GM06990 (cell line): ENCODE measurements around the gene OR12D2.
"Not testable (repeated sequence)": the region's sequence is repeated elsewhere in the genome, so short reads cannot be mapped to it uniquely, and the experiment has no call there.

Experiments
- DNase-seq: peaks from one replicate; pipeline ENCODE4 v3.0.0-alpha.2; 2011; ENCODE audit not compliant: insufficient read length; ENCODE audit errors: extremely low read depth
- H3K27me3 ChIP-seq: replicated peaks from 2 replicates; pipeline ENCODE4 v1.6.0; 2011; ENCODE audit warnings: low read length; ENCODE audit not compliant: control insufficient read depth, insufficient read depth
- H3K36me3 ChIP-seq: 2 replicates; pipeline ENCODE4 v1.5.1; 2011; ENCODE audit warnings: low read length; ENCODE audit not compliant: control insufficient read depth, insufficient read depth
- H3K4me3 ChIP-seq: replicated peaks from 2 replicates; pipeline ENCODE4 v1.5.1; 2011; ENCODE audit warnings: low read depth, mild to moderate bottlenecking, control low read depth, low read length
- CTCF ChIP-seq: IDR thresholded peaks from 2 replicates; pipeline ENCODE4 v1.5.1; 2011; ENCODE audit warnings: low read length, control low read depth, mild to moderate bottlenecking, inconsistent platforms; ENCODE audit not compliant: insufficient read depth, poor library complexity, severe bottlenecking

The OR12D2 gene, protein sequence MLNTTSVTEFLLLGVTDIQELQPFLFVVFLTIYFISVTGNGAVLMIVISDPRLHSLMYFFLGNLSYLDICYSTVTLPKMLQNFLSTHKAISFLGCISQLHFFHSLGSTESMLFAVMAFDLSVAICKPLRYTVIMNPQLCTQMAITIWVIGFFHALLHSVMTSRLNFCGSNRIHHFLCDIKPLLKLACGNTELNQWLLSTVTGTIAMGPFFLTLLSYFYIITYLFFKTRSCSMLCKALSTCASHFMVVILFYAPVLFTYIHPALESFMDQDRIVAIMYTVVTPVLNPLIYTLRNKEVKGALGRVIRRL

DNA sequence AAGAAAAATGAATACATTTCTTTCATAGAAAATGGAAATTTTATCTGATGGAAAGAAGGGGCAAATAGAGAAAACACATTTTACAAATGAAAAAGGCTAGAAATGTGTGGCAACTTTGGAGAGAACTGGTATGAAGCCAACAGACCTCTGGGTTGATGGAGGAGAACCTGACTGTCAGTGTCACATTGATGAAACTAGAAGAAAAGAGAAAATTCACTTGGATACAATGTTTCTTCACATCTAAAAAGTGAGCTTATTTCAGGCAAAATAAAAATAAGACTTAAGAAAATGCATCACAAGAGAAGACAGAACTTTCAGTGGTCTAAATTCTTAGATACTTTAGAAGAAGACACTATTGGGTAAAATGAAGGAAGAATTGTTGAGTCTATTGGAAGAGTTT, at the start of gene OR12D2:
OR12D2 (plus strand) TSS at position 301 of the 400 bp plus-strand sequence. CDS start 1,069 bp downstream, outside the sequence.
- Histone ChIP-seq H3K4me3 (no peak within 1 kb of the TSS), H3K36me3 (no peaks in the 10 kb centered on the region), H3K27me3 (no peaks in the 10 kb centered on the region)
- no peak for TF ChIP-seq CTCF
- DNase-seq, result no peak

- DNase-seq, H3K36me3 ChIP-seq, H3K27me3 ChIP-seq, H3K4me3 ChIP-seq: not testable (repeated sequence)
Observed at GRCh38 chr6:29349348-29349747, 46.1 kb upstream of the OR12D2 start.

DNA sequence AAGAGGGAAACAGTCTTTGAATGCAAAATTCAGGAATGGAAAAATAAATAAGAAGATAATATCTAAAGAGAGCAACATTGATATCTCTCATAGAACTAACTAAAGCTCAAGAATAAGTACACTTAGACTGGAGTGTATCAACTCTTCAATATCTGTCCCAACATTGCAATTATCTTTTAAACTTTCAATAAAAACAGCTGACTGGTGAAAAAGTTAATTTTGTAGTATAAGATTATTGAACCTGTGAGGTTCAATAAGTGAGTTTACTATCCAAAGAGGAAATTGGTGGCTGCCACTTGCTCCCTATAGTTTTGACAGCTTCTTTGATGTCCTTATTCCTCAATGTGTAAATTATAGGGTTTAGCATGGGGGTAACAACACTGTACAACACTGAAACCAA, 40.5 kb upstream of the OR12D2 start:
- DNase-seq, result no peak
- H3K36me3 ChIP-seq, result no peaks in the 10 kb centered on the region
- no peak for TF ChIP-seq CTCF
- H3K27me3 ChIP-seq, result no peaks in the 10 kb centered on the region
- no peak overlapping the region for H3K4me3 ChIP-seq

DNA sequence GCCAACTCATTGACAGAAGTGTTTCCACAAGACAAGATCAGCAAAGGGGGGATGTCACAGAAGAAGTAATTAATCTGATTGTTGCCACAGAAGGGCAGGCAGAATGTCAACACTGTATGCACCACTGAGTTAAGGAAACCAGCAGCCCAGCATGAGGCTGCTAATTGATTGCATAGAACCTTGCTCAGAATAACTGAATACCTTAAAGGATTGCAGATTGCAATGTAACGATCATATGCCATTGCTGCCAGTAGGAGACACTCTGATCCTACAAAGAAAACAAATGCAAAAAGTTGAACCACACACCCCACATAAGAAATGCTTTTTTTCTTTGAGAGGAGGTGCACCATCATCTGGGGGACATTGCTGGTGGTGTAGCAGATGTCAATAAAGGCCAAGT, 39.8 kb upstream of the OR12D2 start:
- Histone ChIP-seq H3K27me3 (no peaks in the 10 kb centered on the region), H3K36me3 (no peaks in the 10 kb centered on the region), H3K4me3 (no peak overlapping the region)
- no peak for DNase-seq
- TF ChIP-seq CTCF, result peak; percentile 18

- no peak for DNase-seq
- Histone ChIP-seq H3K27me3 (no peaks in the 10 kb centered on the region), H3K36me3 (no peaks in the 10 kb centered on the region), H3K4me3 (no peak within 1 kb of the TSS)
- no peak for TF ChIP-seq CTCF
Observed at GRCh38 chr6:29368765-29369164, 26.7 kb upstream of the OR12D2 start, which contains the start of gene OR5V1. TSS of gene OR5V1 (minus strand) at chr6:29368865. CDS start at chr6:29356195, 12,670 bp downstream.

GRCh38 chr6:29375191-29375590, 20.2 kb upstream of the OR12D2 start, which contains the start of gene OR12D3:
TSS of gene OR12D3 (minus strand) at chr6:29375291. CDS start at chr6:29375287, 4 bp downstream.
- no peak for DNase-seq
- no peak within 1 kb of the TSS for H3K4me3 ChIP-seq
- no peak for TF ChIP-seq CTCF
- no peaks in the 10 kb centered on the region for H3K36me3 ChIP-seq
- H3K27me3 ChIP-seq, result no peaks in the 10 kb centered on the region
